Mucosa of rectum (tissue), 2 donors: ENCODE data around the gene AMPH.
"Not testable (repeated sequence)": the region's sequence is repeated elsewhere in the genome, so short reads cannot be mapped to it uniquely, and the experiment has no call there.

Experiments used
- H3K27ac ChIP-seq, 2 donors: one replicate each; pipeline ENCODE4 v1.7.0; 2013; ENCODE audit warnings: inconsistent platforms in 2 of 2, low read depth in 2 of 2, low read length in 2 of 2
- H3K27me3 ChIP-seq, 2 donors: one replicate each; pipeline ENCODE4 v1.7.0; 2013; ENCODE audit warnings: low read length in 2 of 2; ENCODE audit not compliant: control insufficient read depth in 2 of 2, insufficient read depth in 2 of 2
- H3K36me3 ChIP-seq, 2 donors: one replicate each; pipeline ENCODE4 v1.7.0; 2013; ENCODE audit warnings: low read length in 2 of 2; ENCODE audit not compliant: control insufficient read depth in 2 of 2, insufficient read depth in 2 of 2
- H3K4me1 ChIP-seq, 2 donors: one replicate each; pipeline ENCODE4 v1.7.0; 2013; ENCODE audit warnings: low read length in 2 of 2, mild to moderate bottlenecking in 1 of 2; ENCODE audit not compliant: control insufficient read depth in 2 of 2, insufficient read depth in 2 of 2
- H3K4me3 ChIP-seq, 2 donors: one replicate each; pipeline ENCODE4 v1.7.0; 2013; ENCODE audit warnings: low read length in 2 of 2
- H3K9ac ChIP-seq, 2 donors: one replicate each; pipeline ENCODE4 v1.7.0; 2013; ENCODE audit warnings: low read length in 2 of 2, low read depth in 1 of 2, mild to moderate bottlenecking in 1 of 2
- H3K9me3 ChIP-seq, 2 donors: one replicate each; pipeline ENCODE4 v1.7.0; 2013; ENCODE audit warnings: low read length in 2 of 2; ENCODE audit not compliant: control insufficient read depth in 2 of 2
- donor health status: healthy.
- donor health status: Normal muscosa, but diverticular disease.

Gene AMPH

DNA sequence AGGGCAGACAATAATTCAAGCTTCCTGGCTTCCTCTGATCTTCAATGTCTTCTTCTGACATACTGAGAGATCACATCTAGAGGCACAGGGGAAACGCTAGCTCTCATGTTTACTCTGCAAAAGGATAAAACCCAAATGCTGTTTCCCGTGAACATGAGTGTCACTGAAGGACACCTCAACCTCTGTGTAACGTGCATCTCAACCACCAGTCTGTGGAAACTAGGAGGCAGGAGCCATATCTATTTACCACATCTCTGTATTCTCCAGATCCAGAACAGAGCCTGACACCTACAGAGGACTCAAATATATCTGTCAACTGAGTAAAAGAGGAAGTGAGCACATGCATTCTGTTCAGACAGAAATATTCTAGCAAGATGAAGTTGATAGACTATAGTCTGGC lies 217.4 kb downstream of the AMPH start:
- Histone ChIP-seq H3K4me1 (no peaks in the 10 kb centered on the region), H3K9me3 (no peaks in the 10 kb centered on the region), H3K9ac (no peak overlapping the region), H3K36me3 (no peaks in the 10 kb centered on the region), H3K27me3 (no peaks in the 10 kb centered on the region), H3K4me3 (no peak overlapping the region), H3K27ac (no peak overlapping the region)

DNA sequence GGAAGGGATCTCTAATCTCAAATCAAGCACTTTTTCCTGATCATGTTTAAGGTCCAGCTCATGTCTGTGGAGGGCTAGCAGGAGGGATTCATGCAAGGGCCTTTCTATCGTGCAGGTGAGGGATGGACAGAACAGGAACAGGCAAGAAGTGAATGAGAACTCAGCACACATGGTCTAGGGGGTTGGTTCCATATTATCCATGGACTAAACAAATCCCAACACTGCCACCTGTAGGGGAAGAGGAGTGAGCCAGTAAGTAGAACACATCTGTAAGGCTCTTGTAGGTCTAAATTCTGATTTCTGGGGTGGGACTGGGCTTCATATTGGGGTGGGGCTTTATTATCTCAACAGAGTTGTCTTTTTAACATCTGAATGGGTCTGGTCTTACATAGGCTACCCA lies 219.8 kb downstream of the AMPH start:
- H3K4me3 ChIP-seq: no peak overlapping the region
- H3K9ac ChIP-seq: no peak overlapping the region
- no peaks in the 10 kb centered on the region for H3K27me3 ChIP-seq
- no peaks in the 10 kb centered on the region for H3K4me1 ChIP-seq
- H3K36me3 ChIP-seq: no peaks in the 10 kb centered on the region
- no peaks in the 10 kb centered on the region for H3K9me3 ChIP-seq
- no peak overlapping the region for H3K27ac ChIP-seq

- H3K4me1 ChIP-seq: no peaks in the 10 kb centered on the region
- H3K4me3 ChIP-seq: no peak overlapping the region
- H3K36me3 ChIP-seq: no peaks in the 10 kb centered on the region
- H3K9ac ChIP-seq: no peak overlapping the region
- no peak overlapping the region for H3K27ac ChIP-seq
- no peaks in the 10 kb centered on the region for H3K9me3 ChIP-seq
- H3K27me3 ChIP-seq: no peaks in the 10 kb centered on the region
These were observed 221.1 kb downstream of the AMPH start for GRCh38 chr7:38410056-38410455.

DNA sequence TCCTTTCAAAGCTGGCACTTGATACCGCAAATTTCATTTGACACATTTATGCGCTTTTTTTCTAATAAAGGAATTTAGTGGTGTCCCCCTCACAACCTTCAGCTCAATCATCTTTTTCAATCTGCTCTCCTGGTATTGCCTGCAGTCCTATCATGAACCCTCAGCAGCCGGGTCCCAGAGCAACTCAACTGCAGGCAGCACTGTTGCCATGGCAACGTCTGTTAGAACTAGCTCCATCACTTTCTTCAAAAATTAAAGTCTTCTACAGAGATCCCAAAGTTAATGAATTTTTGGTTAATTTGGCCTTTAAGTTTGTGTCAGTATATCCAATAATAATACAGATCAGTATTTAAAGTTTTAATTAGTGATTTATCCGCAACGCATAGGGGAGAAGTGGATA lies 221.6 kb downstream of the AMPH start:
- H3K9ac ChIP-seq: no peak overlapping the region
- no peaks in the 10 kb centered on the region for H3K27me3 ChIP-seq

GRCh38 chr7:38398725-38399321 lies 232.3 kb downstream of the AMPH start:
- Histone ChIP-seq H3K9ac (no peak overlapping the region), H3K27ac (no peak overlapping the region), H3K27me3 (no peaks in the 10 kb centered on the region), H3K4me1 (no peaks in the 10 kb centered on the region), H3K4me3 (no peak overlapping the region), H3K36me3 (no peaks in the 10 kb centered on the region), H3K9me3 (no peaks in the 10 kb centered on the region)

More for the DNA sequence above, 221.6 kb downstream of the AMPH start:
- Histone ChIP-seq H3K9me3 (no peaks in the 10 kb centered on the region), H3K36me3 (no peaks in the 10 kb centered on the region), H3K27ac (no peak overlapping the region), H3K4me3 (no peak overlapping the region), H3K4me1 (no peaks in the 10 kb centered on the region)

- no peaks in the 10 kb centered on the region for H3K27me3 ChIP-seq
- H3K9me3 ChIP-seq: no peaks in the 10 kb centered on the region
- no peak overlapping the region for H3K4me3 ChIP-seq
- H3K4me1 ChIP-seq: no peaks in the 10 kb centered on the region
- no peak overlapping the region for H3K27ac ChIP-seq
- no peaks in the 10 kb centered on the region for H3K36me3 ChIP-seq
- H3K9ac ChIP-seq: no peak overlapping the region
These were observed 234.3 kb downstream of the AMPH start for GRCh38 chr7:38396852-38397251.

- H3K4me3 ChIP-seq, H3K36me3 ChIP-seq, H3K27me3 ChIP-seq, H3K27ac ChIP-seq, H3K9ac ChIP-seq, H3K9me3 ChIP-seq, H3K4me1 ChIP-seq: not testable (repeated sequence)
These were observed 235.1 kb downstream of the AMPH start for GRCh38 chr7:38395921-38396552.

DNA sequence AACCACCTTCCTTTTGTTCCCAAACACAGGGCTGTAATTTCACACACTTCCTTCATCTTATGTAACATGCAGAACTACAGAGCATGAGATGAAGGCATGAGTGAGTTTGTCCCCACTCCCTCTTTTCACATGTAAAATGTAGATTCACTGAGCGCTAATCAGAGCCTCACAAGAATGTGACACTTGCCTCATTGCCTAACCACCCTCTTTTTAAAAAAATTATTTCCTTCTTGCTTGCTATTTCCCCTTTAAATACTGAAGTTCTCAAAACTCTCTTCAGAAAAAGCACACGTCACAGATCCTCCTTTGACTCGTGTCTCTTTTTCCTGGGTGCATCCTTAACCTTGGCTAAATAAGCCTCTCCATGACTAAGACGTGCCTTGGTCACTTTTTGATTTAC lies 236.5 kb downstream of the AMPH start:
- Histone ChIP-seq H3K27me3 (no peaks in the 10 kb centered on the region), H3K9me3 (no peaks in the 10 kb centered on the region), H3K4me3 (no peak overlapping the region)

DNA sequence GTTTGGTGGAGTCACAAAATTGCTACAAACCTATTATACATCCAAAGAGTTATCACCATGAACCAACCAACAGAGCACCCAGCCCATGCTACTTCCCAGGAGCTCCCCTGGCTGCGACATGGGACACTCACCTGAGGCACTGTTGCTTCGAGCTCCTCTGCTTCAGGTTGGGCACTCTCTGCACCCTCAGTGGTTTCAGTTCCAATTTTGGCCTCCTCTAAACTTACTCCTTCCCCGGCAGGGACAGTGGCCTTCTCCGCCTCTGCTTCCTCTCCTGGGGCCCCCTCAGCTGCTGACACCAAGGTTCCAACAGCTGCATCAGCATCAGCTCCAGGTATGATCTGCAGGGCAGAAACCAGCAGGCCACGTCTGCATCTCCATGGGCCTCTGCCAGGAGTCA lies 237.3 kb downstream of the AMPH start:
- H3K27ac ChIP-seq: no peak overlapping the region
- no peak overlapping the region for H3K9ac ChIP-seq

More for the DNA sequence above, 236.5 kb downstream of the AMPH start:
- Histone ChIP-seq H3K9ac (no peak overlapping the region), H3K27ac (no peak overlapping the region), H3K36me3 (no peaks in the 10 kb centered on the region), H3K4me1 (no peaks in the 10 kb centered on the region)

GRCh38 chr7:38391751-38392150 lies 239.4 kb downstream of the AMPH start:
- H3K4me3 ChIP-seq: no peak overlapping the region
- no peaks in the 10 kb centered on the region for H3K36me3 ChIP-seq
- no peak overlapping the region for H3K9ac ChIP-seq

More for the DNA sequence above, 237.3 kb downstream of the AMPH start:
- Histone ChIP-seq H3K36me3 (no peaks in the 10 kb centered on the region), H3K9me3 (no peaks in the 10 kb centered on the region), H3K27me3 (no peaks in the 10 kb centered on the region), H3K4me3 (no peak overlapping the region), H3K4me1 (no peaks in the 10 kb centered on the region)

More at GRCh38 chr7:38391751-38392150, 239.4 kb downstream of the AMPH start:
- H3K9me3 ChIP-seq: no peaks in the 10 kb centered on the region
- no peaks in the 10 kb centered on the region for H3K27me3 ChIP-seq
- no peak overlapping the region for H3K27ac ChIP-seq
- no peaks in the 10 kb centered on the region for H3K4me1 ChIP-seq
